ENCODE measurements around the gene SLC25A22. TPM values are rescaled to one million over a fixed set of nuclear protein-coding genes. Genes with fewer than 3 reads are reported as not detected.

Gene SLC25A22
- total and polyA plus RNA-seq, 9 of the 15 experiments (the other 6 are each of a cell fraction or from before 2014, with no cell fraction given), result 0.41 to 55.4 (median 11.4) TPM

DNA sequence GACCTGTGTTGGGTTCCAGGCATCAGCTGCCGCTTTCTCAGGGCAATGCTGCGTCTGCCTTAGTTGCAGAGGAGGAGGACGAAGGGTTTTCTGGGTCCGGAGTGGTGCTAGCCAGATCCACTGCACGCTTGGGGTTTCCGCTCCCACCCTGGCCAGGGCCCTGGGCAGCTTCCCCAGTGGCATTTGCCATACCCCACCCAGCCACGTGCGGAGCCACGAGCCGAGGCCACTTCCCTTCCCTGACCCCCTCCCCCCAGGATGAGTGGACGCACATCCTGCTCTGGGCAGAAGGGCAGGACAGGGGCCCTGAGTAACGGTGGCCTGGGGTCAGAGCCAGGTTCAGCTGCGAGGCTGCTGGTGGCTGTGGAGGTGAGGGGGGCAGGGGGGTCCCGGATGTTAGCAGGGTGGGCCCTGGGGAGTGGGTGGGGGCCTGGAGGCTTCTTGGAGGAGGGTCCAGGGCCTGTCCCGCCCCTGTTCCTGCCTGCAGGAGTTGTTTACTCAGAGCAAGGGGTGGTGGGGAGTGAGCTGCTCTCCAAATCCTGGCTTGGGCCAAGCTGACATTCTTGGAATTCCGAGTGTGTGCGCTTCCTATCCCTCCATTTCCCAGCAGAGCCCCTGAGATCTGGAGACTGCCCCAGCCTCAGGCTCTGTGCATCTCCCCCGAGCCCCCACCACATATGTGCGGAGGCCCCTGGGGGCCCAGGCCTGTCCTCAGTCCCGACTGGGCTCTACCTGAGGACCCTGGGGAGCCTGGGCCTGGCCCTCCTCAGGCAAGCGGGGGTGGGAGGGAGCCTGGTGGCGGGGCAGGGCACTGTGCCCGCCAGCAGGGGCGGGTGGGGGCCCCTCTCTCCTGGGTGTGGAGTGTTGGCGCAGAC lies 46.0 kb upstream of the SLC25A22 start (continued):
- TF ChIP-seq GABPA (tag; conservative IDR thresholded peaks at IDR 0.05; ENCODE audit: low read depth) (peak; percentile 53; the same call in 1 of the 2 replicates), ETV5 (CRISPR knock-in tag; IDR thresholded peaks at IDR 0.05; ENCODE audit: low read depth) (0 out of 2 replicates have a peak, but pooled peaks have one; percentile 20), ZNF212 (CRISPR knock-in tag; IDR thresholded peaks at IDR 0.05) (no peak), IRF2 (CRISPR knock-in tag; IDR thresholded peaks at IDR 0.05) (no peak), ARID3B (CRISPR knock-in tag; IDR thresholded peaks at IDR 0.05; ENCODE audit: borderline replicate concordance) (no peak), PYGO2 (tag; IDR thresholded peaks at IDR 0.05) (no peak)
- TF ChIP-seq, protein P1, sequence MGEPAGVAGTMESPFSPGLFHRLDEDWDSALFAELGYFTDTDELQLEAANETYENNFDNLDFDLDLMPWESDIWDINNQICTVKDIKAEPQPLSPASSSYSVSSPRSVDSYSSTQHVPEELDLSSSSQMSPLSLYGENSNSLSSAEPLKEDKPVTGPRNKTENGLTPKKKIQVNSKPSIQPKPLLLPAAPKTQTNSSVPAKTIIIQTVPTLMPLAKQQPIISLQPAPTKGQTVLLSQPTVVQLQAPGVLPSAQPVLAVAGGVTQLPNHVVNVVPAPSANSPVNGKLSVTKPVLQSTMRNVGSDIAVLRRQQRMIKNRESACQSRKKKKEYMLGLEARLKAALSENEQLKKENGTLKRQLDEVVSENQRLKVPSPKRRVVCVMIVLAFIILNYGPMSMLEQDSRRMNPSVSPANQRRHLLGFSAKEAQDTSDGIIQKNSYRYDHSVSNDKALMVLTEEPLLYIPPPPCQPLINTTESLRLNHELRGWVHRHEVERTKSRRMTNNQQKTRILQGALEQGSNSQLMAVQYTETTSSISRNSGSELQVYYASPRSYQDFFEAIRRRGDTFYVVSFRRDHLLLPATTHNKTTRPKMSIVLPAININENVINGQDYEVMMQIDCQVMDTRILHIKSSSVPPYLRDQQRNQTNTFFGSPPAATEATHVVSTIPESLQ (CRISPR knock-in tag; IDR thresholded peaks at IDR 0.05), result no peak

All from K562 (cell line).